Activated CD4-positive, alpha-beta T cell treated with anti-CD3 and anti-CD28 coated beads for 48 hours (primary cell): ENCODE measurements around the gene JTB.

Experiments
- DNase-seq: peaks from one replicate; pipeline ENCODE4 v3.0.0-alpha.2; 2020

The JTB gene

DNA sequence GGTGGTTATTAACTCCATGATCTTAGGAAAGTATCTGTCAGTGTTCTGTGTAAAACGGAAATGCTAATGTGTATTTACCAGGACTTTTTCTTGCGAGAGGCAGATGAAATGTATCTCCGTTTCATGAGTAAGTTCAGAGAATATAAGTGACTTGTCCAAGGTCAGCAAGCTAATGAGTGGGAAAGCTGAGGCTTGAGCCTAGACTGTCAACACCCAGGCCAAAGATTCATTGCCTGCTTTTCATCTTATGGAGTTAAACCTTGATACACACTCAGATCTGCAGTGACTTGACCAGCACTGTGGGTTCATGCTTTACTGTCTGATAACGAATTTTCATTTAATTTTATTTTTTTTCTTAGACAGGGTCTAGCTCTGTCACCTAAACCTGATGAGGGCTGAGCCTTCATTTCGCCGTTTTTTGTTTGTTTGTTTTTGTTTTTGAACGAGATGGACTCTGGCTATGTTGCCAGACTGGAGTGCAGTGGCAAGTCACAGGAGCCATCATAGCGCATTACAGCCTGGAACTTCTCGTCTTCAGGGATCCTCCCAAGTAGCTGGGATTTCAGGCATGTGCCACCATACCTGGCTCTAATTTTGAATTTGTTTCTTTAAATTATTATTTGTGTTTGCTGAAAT lies 918 bp upstream of the JTB start:
- DNase-seq: no peak

DNA sequence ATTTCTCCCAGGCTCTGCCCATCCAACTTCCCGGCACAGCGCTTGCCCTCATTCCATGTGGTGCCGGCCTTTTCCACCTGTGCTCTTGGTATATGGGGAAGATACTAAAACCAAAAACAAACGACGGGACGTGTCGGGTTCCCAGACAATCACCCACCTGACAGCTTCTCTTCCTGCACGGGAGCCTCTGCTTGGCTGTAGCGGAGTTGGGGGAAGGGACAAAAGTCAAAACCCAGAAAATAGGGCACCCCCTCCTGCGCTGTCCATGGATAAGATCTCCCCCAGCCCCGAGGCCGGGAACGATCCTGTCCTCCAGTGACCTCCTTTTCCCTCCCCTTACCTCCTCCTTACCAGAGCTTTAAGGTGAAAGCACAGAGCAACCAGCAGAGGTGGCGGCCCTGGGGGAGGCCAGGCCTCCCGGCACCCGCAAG lies 640 bp downstream of the JTB start:
- no peak for DNase-seq

DNA sequence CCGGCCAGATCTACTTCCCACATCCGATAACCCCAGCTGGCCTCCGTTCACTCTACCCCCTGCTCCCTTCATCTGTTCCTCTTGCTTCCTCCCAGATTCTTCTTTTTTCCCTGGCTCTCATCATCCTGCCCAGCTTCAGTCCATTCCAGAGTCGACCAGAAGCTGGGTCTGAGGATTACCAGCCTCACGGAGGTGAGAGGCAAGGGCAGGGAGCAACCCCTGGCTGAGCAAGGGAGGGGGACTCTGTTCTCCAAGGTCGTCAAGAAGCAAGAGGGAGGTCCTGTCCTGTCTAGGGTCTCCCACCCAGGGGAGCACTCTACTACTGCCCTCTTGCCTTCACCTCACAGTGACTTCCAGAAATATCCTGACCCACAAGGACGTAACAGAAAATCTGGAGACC lies 3.9 kb downstream of the JTB start:
- no peak for DNase-seq

DNA sequence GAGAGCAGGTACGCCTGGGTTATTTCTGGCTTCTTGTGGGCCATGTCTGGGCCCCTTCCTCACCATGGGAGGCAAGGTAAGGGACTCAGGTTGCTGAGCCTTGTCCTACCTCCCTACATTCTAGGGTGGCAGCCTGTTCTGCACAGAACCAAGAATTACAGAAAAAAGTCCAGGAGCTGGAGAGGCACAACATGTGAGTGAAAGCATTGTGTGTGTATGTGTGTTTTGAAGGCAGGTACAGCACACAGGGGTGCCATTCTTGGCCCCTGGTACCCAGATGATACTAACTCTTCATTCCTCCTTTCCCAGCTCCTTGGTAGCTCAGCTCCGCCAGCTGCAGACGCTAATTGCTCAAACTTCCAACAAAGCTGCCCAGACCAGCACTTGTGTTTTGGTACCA lies 4.4 kb downstream of the JTB start:
- DNase-seq: no peak

DNA sequence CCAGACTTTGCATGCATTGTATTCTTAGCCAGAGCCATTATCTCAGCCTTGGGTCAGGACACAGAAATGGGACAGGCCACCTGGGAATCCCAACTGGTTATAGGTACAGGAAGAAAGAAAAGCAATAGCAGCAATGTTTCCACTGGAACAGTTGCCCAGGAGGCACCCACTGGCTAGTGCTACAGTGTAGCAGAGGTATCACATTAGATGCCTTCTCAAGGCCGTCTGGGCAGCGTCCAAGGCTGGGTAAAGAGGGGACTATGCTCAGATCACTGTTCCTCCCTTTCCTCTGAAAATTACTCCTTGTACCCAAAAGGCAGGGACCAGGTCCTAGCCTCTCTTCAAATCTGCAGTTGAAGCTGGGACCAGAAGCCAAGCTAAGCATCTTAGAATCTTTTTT lies 7.1 kb downstream of the JTB start:
- no peak for DNase-seq

DNA sequence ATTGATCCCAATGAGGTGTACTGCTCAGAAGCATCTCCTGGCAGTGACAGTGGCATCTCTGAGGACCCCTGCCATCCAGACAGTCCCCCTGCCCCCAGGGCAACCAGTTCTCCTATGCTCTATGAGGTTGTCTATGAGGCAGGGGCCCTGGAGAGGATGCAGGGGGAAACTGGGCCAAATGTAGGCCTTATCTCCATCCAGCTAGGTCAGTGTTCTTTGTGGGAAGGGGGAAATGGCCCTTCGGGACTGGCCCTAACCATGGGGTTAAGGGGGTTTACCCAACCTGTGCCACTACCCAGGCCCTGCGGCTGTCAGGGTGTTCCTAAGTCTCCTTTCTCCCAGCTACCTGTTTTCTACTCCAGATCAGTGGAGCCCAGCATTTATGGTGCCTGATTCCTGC lies 8.5 kb downstream of the JTB start:
- no peak for DNase-seq

DNA sequence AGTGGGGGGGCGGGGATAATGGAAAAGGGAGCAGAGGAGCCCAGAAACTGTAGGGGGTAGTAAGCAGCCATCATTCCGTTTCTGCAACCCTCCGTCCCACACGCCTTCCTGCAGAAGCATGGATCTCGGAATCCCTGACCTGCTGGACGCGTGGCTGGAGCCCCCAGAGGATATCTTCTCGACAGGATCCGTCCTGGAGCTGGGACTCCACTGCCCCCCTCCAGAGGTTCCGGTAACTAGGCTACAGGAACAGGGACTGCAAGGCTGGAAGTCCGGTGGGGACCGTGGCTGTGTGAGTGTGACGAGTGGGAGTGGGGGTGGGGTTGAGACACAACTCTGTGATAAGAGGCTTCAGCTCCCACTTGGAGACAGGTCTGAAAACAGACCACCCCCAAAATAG lies 9.1 kb downstream of the JTB start:
- DNase-seq: no peak

DNA sequence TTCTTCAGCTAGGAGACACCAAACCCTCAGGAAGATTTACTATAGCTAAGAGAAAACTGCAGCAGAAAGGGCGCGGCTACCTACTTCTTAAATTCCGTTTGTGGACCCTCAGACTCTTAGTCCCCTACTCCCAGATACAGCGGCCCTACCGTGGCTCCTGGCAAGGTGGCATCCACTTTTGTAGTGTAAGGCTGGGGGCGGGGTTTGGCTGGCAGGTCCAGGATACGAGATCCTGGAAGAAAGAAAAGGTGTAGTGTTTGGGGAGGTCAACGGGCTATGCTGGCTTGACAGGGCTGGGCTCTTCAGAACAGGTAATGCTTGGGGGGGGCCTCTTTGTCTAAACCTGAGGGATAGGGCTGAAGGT lies 9.5 kb downstream of the JTB start:
- no peak for DNase-seq

DNA sequence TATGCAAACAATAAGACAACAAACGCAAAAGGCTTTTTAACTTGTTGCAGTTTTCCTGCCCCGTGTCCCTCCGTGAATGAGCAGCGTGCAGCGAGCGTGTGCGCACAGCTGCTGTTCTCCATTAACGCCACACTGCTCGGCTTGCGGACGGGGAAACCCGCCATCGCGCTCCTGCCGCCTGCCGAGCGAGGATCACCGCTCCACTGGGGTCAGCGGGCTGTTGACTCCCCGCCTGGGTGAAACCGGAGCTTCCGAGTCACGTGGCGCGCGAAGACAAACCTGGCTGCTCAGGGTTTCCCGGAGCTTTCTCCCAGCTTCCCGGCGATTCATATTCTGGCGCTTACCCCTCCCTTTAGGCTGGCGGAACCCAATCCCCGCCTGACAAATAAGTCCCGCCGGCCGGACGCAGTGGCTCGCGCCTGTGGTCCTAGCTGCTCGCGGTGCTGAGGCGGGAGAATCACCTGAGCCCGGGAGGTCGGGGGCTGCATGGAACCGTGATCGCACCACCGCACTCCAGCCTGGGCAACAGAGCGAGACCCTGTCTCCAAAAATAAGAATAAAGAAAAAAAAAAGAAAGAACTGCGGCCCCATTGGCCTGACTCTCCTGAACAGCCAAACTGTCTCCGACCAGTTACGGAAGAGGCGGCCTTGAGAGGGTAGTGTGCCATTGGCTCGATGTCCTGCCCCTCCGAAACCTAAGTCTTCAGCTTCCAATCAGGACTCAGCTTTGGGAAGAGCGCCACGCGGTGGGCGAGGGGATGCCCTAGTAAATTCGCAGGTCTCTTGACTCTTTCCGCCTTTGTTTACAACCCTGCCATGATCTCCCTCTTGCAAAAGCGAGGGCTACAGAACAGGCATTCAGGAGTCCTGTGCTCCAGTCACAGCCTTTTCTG lies 10.1 kb downstream of the JTB start, which contains the start of gene CREB3L4:
TSS of gene CREB3L4 (plus strand) at position 796 of the 893 bp plus-strand sequence. CDS start 624 bp downstream, outside the sequence.
- DNase-seq: peak; percentile 89

DNA sequence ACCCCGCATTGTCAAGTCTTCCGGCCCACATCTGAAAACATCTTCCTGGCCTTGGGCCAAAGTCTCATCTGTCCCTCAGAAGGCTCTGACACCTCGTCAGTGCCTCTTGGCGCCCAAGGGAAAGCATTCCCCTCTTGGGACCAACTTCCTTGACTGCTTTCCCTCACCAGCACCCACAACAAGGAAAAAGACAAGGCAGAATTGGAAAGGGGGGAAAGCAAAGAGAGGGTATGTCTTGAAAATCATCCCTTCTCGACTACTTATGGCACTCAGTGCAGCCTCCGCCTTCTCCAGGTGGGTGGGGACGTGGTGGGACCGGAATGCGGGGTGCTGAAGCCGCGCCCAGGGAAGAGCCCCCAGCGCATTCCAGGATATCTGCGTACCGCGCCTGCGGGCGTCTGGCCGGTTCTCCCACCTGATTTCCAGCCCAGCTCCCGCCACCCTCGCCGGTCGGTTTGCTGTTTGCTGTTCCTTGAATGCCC lies 13.6 kb downstream of the JTB start:
- DNase-seq: no peak

DNA sequence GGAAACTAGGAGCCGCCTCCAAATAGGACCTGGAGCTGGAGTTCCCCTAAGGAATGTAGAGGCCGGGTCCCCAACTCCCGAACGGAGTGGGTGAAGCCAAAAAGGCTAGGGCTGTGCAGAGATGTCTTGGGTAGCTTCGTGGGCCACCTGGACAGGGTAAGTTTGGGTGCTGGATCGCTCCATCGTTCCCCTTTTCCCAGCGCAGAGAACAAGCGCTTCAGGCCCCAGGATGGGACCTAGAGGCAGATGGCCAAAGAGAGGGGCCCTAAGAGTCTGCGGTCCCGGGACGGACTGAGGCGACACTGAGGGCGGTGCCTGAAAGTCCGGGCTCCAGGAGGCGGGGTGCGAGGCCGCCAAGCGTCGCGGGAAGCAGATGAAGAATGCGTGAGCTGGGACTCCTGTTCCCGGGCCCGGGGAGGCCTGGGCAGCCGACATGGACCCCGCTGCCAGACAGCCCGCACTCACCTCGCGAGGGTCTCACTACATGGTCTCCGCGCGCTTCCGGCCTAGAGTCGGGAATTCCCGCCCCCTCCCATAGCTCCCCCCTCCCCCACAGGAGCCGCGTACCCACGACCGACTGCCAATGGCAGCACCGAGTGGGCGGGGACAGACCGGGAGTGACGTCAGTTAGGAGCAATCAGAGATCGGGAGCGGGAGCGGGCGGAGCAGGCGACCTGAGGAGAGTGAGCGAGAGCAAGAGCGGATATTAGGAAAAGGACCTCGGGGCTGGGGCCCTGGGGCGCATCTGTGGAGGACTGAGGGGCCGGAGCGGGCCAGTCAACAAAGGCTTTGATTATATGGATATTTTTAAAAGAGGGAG lies 14.2 kb downstream of the JTB start, which contains the start of gene SLC39A1:
TSS of gene SLC39A1 (minus strand) at position 508 of the 820 bp plus-strand sequence. CDS start 822 bp downstream, outside the sequence.
- peak; percentile 96 for DNase-seq

DNA sequence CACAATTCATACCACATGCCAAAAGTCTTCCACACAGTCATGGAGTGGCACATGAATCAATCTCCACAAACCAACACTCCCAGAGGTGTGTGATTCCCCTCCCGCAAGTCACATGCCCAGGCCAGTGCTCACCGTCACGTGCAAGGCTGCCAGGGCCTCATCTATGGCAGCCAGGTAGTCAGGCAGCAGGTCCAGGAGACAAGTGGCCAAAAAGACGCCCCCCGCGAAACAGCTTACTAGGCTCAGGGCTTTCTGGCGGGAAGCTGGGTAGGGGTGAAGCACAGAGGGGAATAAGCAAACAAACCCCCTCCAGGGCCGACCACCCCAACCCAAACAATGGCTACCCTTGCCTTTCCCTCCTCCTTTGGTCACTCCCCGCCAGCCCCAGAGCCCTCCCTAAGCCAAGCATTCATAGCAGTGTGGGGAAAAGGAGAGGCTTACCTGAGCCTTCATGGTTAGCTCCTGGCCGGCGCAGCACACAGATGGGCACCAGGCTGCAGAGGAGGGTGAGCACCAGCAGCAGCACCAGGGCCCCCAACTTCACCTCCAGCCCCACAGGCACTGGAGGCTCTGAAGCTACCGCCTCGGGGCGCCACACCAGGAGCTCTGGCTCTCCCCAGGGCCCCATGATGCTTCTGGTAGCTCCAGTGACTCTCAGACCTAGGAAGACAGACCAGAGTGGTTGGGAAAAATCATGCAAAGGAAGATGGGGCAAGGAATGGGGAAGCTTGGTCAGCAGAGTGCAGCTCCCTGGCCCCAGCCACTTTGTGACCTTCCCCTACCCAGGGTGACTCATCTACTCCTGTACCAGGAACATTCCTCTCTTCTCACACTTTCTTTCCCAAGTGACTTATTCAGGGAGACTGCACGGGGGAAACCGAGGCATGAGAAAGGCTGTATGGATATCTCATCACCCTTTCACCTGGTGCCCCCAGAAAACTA lies 15.1 kb downstream of the JTB start:
- DNase-seq: peak; percentile 30

DNA sequence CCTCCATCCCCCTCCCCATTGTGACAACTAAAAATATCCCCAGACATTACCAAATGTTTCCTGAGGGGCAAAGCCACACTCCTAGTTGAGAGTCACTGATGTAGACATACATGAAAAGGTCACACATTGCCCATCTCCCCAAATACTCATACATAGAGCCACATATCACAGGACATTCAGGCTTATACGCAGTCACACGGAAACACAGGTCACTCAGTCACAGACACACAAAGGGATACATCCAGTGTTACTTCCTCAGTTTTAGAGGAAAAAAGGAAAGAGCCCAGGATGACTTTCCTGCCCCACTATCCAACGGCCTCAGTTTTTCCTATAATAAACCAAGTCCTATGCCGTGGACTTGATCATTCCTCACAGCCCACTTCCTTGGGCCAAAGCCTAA lies 16.1 kb downstream of the JTB start:
- DNase-seq: no peak

DNA sequence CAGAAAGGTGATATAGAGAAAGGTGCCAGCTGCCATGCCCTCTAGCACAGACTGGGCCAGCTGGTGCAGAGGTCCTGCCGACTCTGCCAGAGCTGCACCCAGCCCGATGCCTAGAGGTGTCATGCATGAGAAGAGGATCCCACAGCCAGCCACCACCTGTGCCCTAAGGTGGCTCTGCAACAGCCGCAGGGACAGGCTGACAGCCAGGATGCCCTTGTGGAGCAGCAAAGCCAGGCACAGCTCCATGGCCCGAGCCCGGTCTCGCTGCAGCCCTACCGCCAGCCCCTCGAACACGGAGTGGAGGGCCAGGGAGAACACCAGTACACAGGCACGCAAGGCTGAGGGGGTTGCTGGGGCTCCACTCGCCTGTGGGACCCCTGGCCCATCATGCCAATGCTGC lies 17.3 kb downstream of the JTB start:
- DNase-seq: no peak

DNA sequence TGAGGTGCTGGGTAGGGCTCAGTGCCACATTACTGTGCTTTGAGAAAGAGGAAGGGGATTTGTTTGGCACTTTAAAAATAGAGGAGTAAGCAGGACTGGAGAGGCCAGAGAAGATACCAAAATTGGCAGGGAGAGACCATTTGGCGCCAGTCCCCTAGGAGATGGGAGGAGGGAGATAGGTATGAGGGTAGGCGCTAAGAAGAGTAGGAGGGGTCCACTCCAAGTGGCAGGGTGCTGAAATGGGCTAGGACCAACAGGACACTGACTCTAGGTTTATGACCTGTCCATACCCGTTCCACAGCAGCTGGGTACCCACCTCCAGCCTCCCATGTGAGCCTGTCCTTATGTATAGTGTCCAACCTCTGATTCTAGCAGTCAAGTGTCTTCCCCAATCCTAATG lies 18.0 kb downstream of the JTB start:
- DNase-seq: no peak

DNA sequence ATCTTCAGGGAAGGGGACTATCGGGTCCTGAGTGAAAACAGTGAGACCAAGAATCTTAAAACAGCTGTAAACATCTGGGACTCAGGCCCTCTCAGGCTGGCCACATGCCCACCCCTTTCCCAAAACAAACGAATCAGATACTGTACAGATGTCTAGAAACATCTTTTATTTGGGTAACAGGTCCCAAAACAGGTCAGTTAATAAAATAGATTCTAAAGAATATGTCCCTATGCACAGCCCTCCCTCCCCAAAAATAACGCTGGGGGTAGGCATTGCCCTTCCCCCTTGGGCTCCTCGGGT lies 18.6 kb downstream of the JTB start:
- DNase-seq: no peak

DNA sequence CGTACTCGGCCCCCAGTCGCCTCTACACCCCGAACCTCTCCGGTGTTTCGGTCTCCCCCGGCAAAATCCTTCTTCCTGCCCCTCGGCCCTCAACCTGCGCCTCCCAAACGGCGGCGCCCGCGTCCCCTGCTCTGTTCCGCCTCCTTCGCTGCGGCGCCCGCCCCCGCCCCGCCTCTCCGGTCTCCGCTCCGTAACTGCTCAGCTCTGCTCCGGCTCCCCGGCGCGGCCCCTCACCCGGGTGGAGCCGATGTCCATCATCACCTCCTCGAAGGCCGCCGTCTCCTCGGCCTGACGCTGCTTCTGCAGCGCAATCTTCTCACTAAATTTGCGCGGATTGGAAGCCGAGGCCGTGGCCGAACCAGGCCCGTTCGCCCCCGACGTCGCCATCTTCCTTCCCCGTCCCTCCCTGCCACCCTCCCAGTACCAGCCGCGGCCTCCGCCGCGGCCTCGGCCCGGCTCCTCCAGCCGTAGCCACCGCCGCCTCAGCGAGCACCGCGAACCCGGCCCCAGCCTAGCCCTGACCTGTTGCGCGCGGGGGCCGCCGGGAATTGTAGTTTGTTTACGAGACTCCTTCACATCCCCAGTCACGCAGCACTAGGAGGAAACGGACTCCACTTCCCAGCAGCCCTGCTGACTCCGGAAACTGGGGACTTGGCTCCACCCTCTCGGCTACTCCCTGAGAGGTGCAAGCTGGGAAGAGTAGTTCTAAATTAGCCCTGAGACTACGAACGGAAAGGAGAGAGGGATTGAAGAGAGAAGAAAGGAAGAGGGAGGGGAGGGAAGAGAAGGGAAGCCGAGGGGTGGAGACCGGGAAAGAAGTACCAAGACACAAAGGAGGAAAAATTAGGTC lies 19.1 kb downstream of the JTB start, which contains the start of gene CRTC2:
TSS of gene CRTC2 (minus strand) at position 502 of the 850 bp plus-strand sequence. CDS start at position 387, 115 bp downstream.
- DNase-seq: peak; percentile 99

DNA sequence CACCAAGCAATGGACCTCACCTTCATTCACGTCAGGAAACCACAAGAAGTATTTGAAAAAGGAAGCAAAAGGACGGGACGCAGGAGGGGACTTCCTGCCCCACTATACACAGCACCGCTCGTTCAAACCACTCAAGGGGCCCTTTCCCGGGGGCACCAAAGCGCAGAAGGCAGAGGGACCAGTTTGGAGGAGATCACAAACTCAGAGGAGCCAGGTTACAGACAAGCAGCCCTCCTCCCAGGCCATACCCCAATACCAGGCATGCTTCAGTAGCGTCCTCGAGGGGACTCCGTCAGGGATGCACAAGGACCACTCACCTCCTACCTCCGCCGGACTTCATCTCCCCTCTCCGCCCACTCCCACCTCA lies 19.7 kb downstream of the JTB start:
- DNase-seq: peak; percentile 49

DNA sequence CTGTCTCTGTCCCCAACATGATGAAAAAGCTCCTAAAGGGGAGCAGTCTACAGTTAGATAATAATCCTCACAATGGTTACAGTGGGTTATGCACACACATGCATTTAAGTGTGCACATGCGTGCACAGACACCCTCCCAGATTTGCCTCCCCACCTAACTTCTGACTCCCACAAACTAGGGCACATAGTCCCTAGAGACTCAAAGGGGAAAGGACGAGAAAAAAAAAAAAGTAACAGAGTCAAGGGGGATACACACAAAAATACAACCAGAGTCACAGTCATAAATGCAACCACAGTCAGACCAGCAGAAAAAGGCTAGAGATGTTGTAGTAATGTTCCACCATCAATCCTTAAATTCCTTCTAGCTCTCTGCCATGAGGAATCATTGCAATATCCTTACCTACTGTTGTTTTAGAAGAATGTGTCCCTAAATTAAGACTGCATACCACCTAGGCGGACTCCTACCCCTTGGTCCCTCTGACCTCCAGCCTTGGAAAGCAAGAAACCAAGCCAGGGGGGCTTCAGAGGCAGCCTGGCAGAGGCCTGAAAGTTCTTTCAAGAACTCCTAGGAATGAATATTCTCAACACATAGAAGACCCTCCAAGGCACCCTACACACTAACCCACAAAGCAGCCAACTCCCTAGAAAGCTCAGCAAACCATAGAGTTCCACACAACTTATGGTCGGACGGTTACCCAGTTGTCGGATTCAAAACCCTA lies 20.3 kb downstream of the JTB start:
- no peak for DNase-seq

DNA sequence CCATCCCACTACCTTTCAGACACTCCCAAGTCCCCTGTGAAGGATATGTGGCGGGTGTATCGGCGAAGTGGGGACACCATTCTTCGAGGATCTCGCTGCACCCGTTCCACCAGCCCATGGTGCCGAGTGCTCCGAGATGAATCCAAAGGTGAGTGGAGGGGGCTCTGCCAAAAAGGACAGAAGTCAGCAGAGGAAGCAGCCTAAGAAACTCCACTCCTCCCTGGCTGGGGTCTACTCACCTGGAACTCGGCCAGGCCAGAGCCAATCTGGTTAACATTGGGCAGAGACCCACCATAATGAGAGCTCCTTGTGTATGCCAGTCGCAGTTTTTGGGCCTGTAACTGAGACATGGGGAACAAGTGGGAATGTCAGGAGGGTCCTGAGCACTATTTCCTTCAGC lies 22.6 kb downstream of the JTB start:
- no peak for DNase-seq
